GM23248 (cell line): ENCODE measurements around the gene LAMA3. TPM values are rescaled to one million over a fixed set of nuclear protein-coding genes. Genes with fewer than 3 reads are reported as not detected.
A peak's percentile ranks its signal among the peaks of the same experiment; 100 is the strongest.

ENCODE experiments used
- DNase-seq: peaks from one replicate; pipeline ENCODE4 v3.0.0-alpha.2; 2015
- H2AFZ ChIP-seq: fragments of 200-600 bp; sonication (generic); 2 replicates; pipeline ENCODE4 v1.6.1; 2016; ENCODE audit warnings: antibody characterized with exemption
- H3F3A ChIP-seq: fragments of 200-600 bp; sonication (generic); 2 replicates; pipeline ENCODE4 v1.6.1; 2016; ENCODE audit warnings: mild to moderate bottlenecking, antibody characterized with exemption, mixed run types; ENCODE audit not compliant: insufficient read depth
- H3K27ac ChIP-seq: fragments of 200-600 bp; sonication (generic); 2 replicates; pipeline ENCODE4 v1.5.1; 2016; ENCODE audit warnings: mild to moderate bottlenecking
- H3K27me3 ChIP-seq: fragments of 200-600 bp; sonication (generic); replicated peaks from 2 replicates; pipeline ENCODE4 v1.6.1; 2016; ENCODE audit warnings: mild to moderate bottlenecking; ENCODE audit not compliant: insufficient read depth
- H3K36me3 ChIP-seq: fragments of 200-600 bp; sonication (generic); 2 replicates; pipeline ENCODE4 v1.6.1; 2016; ENCODE audit warnings: low read depth, mild to moderate bottlenecking
- H3K4me1 ChIP-seq: fragments of 200-600 bp; sonication (generic); 2 replicates; pipeline ENCODE4 v1.6.1; 2016; ENCODE audit warnings: mild to moderate bottlenecking; ENCODE audit not compliant: insufficient read depth
- H3K4me2 ChIP-seq: fragments of 200-600 bp; sonication (generic); one replicate; pipeline ENCODE4 v1.6.1; 2016; ENCODE audit warnings: mild to moderate bottlenecking; ENCODE audit not compliant: unreplicated experiment
- H3K4me3 ChIP-seq: fragments of 200-600 bp; sonication (generic); 2 replicates; pipeline ENCODE4 v1.5.1; 2016; ENCODE audit warnings: mild to moderate bottlenecking
- H3K79me2 ChIP-seq: fragments of 200-600 bp; sonication (generic); 2 replicates; pipeline ENCODE4 v1.6.1; 2016; ENCODE audit warnings: mild to moderate bottlenecking; ENCODE audit not compliant: insufficient read depth
- H3K9ac ChIP-seq: fragments of 200-600 bp; sonication (generic); 2 replicates; pipeline ENCODE4 v1.6.1; 2016; ENCODE audit warnings: mild to moderate bottlenecking
- H3K9me2 ChIP-seq: fragments of 200-600 bp; sonication (generic); 2 replicates; pipeline ENCODE4 v1.6.1; 2016; ENCODE audit warnings: mixed run types, mild to moderate bottlenecking, moderate library complexity; ENCODE audit not compliant: insufficient read depth
- H3K9me3 ChIP-seq: fragments of 200-600 bp; sonication (generic); one replicate; pipeline ENCODE4 v1.6.1; 2017; ENCODE audit warnings: low read depth
- H4K20me1 ChIP-seq: fragments of 200-600 bp; sonication (generic); 2 replicates; pipeline ENCODE4 v1.6.0; 2016; ENCODE audit not compliant: insufficient read depth
- EZH2 ChIP-seq: fragments of 200-600 bp; sonication (generic); IDR thresholded peaks from 2 replicates; pipeline ENCODE4 v1.6.1; 2018; ENCODE audit warnings: antibody characterized with exemption, mild to moderate bottlenecking; ENCODE audit not compliant: insufficient read depth, poor library complexity, severe bottlenecking
- EZH2phosphoT487 ChIP-seq: fragments of 200-600 bp; sonication (generic); IDR thresholded peaks from 2 replicates; pipeline ENCODE4 v1.6.1; 2018; ENCODE audit warnings: antibody characterized with exemption, moderate library complexity, mild to moderate bottlenecking, low read depth; ENCODE audit not compliant: insufficient read depth
- WGBS, 2 experiments: methylation state at CpG; one replicate each; pipeline ENCODE4 v1.1.6; 2015 to 2017; ENCODE audit warnings: low lambda C conversion rate in 2 of 2, low coverage in 1 of 2; ENCODE audit errors: missing lambda C conversion rate in 2 of 2; 5-methylcytosine and 5-hydroxymethylcytosine counted together
- in situ Hi-C: fragments of 300-500 bp; cut with MboI; formaldehyde crosslinking; loops from 2 replicates; pipeline ENCODE4 v1.15.0; 2020
- polyA plus RNA-seq: library from polyadenylated mRNA; unstranded; fragments of >200 nt; fragmentation: Nextera tagmentation; extraction: Ambion mirVana; gene quantifications from 2 replicates; pipeline ENCODE4 v1.2.1, GENCODE V29; 2016
- total RNA-seq: library from RNA; depleted of rRNA; stranded (reverse); fragments of >200 nt; shearing (Covaris generic); gene quantifications from 2 replicates; pipeline ENCODE4 v1.2.3, GENCODE V29; 2014

LAMA3 gene
- total and polyA plus RNA-seq, 2 experiments from 2014 or later = 0.93 to 1.9 TPM

DNA sequence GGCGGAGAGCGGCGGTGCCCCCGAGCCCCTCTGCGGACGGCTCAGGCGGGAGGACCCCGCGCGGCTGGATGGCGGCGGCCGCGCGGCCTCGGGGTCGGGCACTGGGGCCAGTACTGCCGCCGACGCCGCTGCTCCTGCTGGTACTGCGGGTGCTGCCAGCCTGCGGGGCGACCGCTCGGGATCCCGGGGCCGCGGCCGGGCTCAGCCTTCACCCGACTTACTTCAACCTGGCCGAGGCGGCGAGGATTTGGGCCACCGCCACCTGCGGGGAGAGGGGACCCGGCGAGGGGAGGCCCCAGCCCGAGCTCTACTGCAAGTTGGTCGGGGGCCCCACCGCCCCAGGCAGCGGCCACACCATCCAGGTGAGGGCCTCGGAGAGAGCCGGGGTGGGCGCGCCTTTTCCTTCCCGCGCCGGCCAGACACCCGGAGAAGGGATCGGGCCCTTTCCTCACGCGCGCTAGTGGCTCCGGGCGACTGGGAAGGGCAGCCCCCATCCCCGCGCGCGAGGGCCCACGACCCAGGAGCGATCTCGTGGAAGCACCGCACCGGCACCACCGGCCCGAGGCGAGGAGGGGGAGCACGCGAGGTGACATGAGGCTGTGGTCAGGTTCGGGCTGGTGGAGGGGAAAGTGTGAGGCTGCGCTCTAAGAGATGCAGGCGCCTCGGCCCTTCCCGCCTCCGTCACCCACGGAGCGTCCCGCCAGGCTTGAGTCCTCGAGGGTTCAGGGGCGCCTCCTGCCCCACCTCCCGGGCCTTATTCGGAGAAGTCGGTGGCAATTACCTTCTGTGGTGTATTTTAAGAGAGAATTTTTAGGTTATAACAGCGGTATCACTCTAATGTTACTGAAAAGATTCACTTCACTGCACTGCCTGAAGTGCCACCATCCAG, 607 bp downstream of the LAMA3 start:
- TF ChIP-seq EZH2phosphoT487 (no peak), EZH2 (no peak)
- no peaks in the 10 kb centered on the region for H3K79me2 ChIP-seq
- H3K9me3 ChIP-seq = no peaks in the 10 kb centered on the region

DNA sequence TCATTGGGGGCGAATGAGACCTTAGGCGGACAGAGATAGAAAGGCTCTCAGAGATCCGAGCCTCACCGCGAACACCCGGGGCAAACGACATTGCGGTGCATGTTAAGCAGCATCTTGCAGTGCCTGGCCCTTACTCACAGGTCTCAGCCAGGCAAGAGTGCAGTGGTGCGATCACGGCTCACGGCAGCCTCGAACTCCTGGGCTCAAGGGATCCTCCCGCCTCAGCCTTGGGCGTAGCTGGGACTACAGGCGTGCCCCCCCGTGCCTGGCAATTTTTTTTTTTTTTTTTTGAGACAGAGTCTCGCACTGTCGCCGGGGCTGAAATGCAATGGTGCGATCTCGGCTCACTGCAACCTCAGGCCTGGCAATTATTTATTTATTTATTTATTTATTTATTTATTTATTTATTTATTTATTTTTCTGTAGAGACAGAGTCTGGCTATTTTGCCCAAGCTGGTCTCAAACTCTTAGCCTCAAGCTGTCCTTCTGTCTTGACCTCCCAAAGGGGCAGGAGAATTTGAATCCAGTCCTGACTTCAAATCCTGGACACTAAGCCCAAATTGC, 1.3 kb downstream of the LAMA3 start:
- H2AFZ ChIP-seq = no peak overlapping the region
- TF ChIP-seq EZH2phosphoT487 (no peak), EZH2 (no peak)
- no peaks in the 10 kb centered on the region for H3K9me3 ChIP-seq
- peaks cover 8% of the 10 kb centered on the region for H3K4me1 ChIP-seq
- peaks cover 8% of the 10 kb centered on the region for H3F3A ChIP-seq
- 78 to 87% methylated on average over 19 to 21 of the region's 21 CpGs for WGBS, 2 experiments
- no peak for DNase-seq
- H3K79me2 ChIP-seq = no peaks in the 10 kb centered on the region
- H3K36me3 ChIP-seq = no peaks in the 10 kb centered on the region
- no peak overlapping the region for H3K27ac ChIP-seq
- in situ Hi-C loops = no loop called here
- H3K4me3 ChIP-seq = no peak overlapping the region
- no peak overlapping the region for H3K4me2 ChIP-seq
- no peaks in the 10 kb centered on the region for H4K20me1 ChIP-seq
- no peak overlapping the region for H3K9ac ChIP-seq
- H3K9me2 ChIP-seq = no peaks in the 10 kb centered on the region
- H3K27me3 ChIP-seq = no peaks in the 10 kb centered on the region; the same call in 1 of the 2 replicates

More for the DNA sequence above, 607 bp downstream of the LAMA3 start:
- Histone ChIP-seq H3K4me3 (peak overlapping the region; percentile 72), H3K27me3 (no peaks in the 10 kb centered on the region; the same call in 1 of the 2 replicates), H3K36me3 (no peaks in the 10 kb centered on the region), H3F3A (peaks cover 11% of the 10 kb centered on the region), H3K9ac (peak overlapping the region; percentile 42; the same call in 1 of the 2 replicates), H3K9me2 (no peaks in the 10 kb centered on the region), H3K4me1 (peaks cover 7% of the 10 kb centered on the region), H3K4me2 (peak overlapping the region; percentile 81), H2AFZ (peak overlapping the region; percentile 75), H3K27ac (no peak overlapping the region), H4K20me1 (no peaks in the 10 kb centered on the region)
- in situ Hi-C loops = no loop called here
- no peak for DNase-seq
- 8 to 16% methylated on average over 60 to 62 of the region's 85 CpGs for WGBS, 2 experiments

DNA sequence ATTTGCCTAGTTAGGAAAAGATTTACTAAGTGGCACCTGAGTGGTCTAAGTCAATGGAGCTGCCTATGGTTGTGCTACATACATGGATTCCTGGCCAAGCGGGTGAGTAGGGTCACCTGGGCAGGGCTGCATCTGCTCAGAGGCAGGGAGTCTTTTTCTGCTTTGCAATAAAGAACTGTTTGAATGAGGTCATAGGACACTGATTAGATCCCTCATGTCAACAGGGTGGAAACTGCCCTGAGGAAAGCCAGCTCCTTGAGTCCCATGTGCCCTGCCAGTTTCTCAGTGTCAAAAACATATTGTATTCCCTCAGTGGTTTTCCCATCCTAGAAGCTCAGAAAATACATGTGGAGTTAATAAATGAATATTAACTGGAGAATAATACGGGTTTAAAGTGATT, 4.6 kb downstream of the LAMA3 start:
- in situ Hi-C loops = no loop called here
- H3K9me3 ChIP-seq = no peaks in the 10 kb centered on the region

GRCh38 chr18:23694637-23695430, 5.6 kb downstream of the LAMA3 start:
- H3K27ac ChIP-seq = peak overlapping the region; percentile 66
- H3K27me3 ChIP-seq = no peaks in the 10 kb centered on the region
- peaks cover 13% of the 10 kb centered on the region for H3F3A ChIP-seq
- DNase-seq = peak; percentile 13
- 84 to 89% methylated on average over 4 of the region's 4 CpGs for WGBS, 2 experiments
- in situ Hi-C loops = no loop called here
- H3K79me2 ChIP-seq = no peaks in the 10 kb centered on the region
- peaks cover 14% of the 10 kb centered on the region for H3K4me1 ChIP-seq
- no peak for TF ChIP-seq EZH2phosphoT487
- TF ChIP-seq EZH2 = no peak
- no peaks in the 10 kb centered on the region for H3K36me3 ChIP-seq
- H3K9me2 ChIP-seq = no peaks in the 10 kb centered on the region
- H3K4me2 ChIP-seq = peak overlapping the region; percentile 59
- no peak overlapping the region for H3K4me3 ChIP-seq
- no peaks in the 10 kb centered on the region for H4K20me1 ChIP-seq
- H3K9ac ChIP-seq = no peak overlapping the region
- no peak overlapping the region for H2AFZ ChIP-seq
- no peaks in the 10 kb centered on the region for H3K9me3 ChIP-seq

More for the DNA sequence above, 4.6 kb downstream of the LAMA3 start:
- no peak overlapping the region for H3K4me2 ChIP-seq
- H3K9me2 ChIP-seq = no peaks in the 10 kb centered on the region
- no peak overlapping the region for H3K9ac ChIP-seq
- no peak for DNase-seq
- no peak overlapping the region for H3K27ac ChIP-seq
- H3K4me3 ChIP-seq = no peak overlapping the region
- H3K27me3 ChIP-seq = no peaks in the 10 kb centered on the region
- no peaks in the 10 kb centered on the region for H3K36me3 ChIP-seq
- WGBS, 2 experiments = 94 to 96% methylated on average over 2 of the region's 2 CpGs
- H3F3A ChIP-seq = peaks cover 13% of the 10 kb centered on the region
- H3K79me2 ChIP-seq = no peaks in the 10 kb centered on the region
- no peak overlapping the region for H2AFZ ChIP-seq
- no peaks in the 10 kb centered on the region for H4K20me1 ChIP-seq
- TF ChIP-seq EZH2 (no peak), EZH2phosphoT487 (no peak)
- H3K4me1 ChIP-seq = peaks cover 14% of the 10 kb centered on the region
